Memory B cell (primary cell): ENCODE measurements around the gene ISG20L2.

Experiments used
- ATAC-seq: fragments of 150-1000 bp; cut with Tn5 transposase; 2 replicates; pipeline ENCODE4 v1.10.0; 2021; ENCODE audit warnings: low read depth, mild to moderate bottlenecking, moderate library complexity
- DNase-seq, 2 donors: peaks; one replicate each; pipeline ENCODE4 v3.0.0; 2022; ENCODE audit warnings: low spot score in 2 of 2
- H3K27ac Mint-ChIP-seq: one replicate; pipeline ENCODE4 v1.8.0; 2022; ENCODE audit warnings: mild to moderate bottlenecking, moderate library complexity, mixed read lengths
- H3K27me3 Mint-ChIP-seq: one replicate; pipeline ENCODE4 v1.8.0; 2022; ENCODE audit warnings: mixed read lengths
- H3K36me3 Mint-ChIP-seq: one replicate; pipeline ENCODE4 v1.8.0; 2022; ENCODE audit warnings: mild to moderate bottlenecking, mixed read lengths
- H3K4me1 Mint-ChIP-seq: one replicate; pipeline ENCODE4 v1.8.0; 2022; ENCODE audit warnings: mixed read lengths
- H3K4me3 Mint-ChIP-seq: one replicate; pipeline ENCODE4 v1.8.0; 2022; ENCODE audit warnings: mild to moderate bottlenecking, moderate library complexity, mixed read lengths
- H3K9me3 Mint-ChIP-seq: one replicate; pipeline ENCODE4 v1.8.0; 2022; ENCODE audit warnings: mixed read lengths

The ISG20L2 gene

GRCh38 chr1:156748670-156749418, 20.3 kb upstream of the ISG20L2 start:
- peak overlapping the region; percentile 87 for H3K4me3 Mint-ChIP-seq
- H3K36me3 Mint-ChIP-seq: peaks cover 15% of the 10 kb centered on the region
- no peaks in the 10 kb centered on the region for H3K27me3 Mint-ChIP-seq
- ATAC-seq: no peak
- no peaks in the 10 kb centered on the region for H3K9me3 Mint-ChIP-seq
- peak overlapping the region; percentile 89 for H3K27ac Mint-ChIP-seq
- DNase-seq: no peak
- peaks cover 49% of the 10 kb centered on the region for H3K4me1 Mint-ChIP-seq

- ATAC-seq: no peak
- H3K4me1 Mint-ChIP-seq: peaks cover 47% of the 10 kb centered on the region
- peak overlapping the region; percentile 87 for H3K4me3 Mint-ChIP-seq
- H3K36me3 Mint-ChIP-seq: peaks cover 21% of the 10 kb centered on the region
- no peak for DNase-seq
- peak overlapping the region; percentile 89 for H3K27ac Mint-ChIP-seq
- H3K27me3 Mint-ChIP-seq: no peaks in the 10 kb centered on the region
- H3K9me3 Mint-ChIP-seq: no peaks in the 10 kb centered on the region
Observed at GRCh38 chr1:156747742-156748669, 19.4 kb upstream of the ISG20L2 start.

GRCh38 chr1:156746728-156747631, 18.4 kb upstream of the ISG20L2 start:
- DNase-seq (peak in 1 of 2 donors; percentile 42), ATAC-seq (peak; percentile 12)
- Mint-ChIP-seq H3K4me3 (peak overlapping the region; percentile 86), H3K27ac (peak overlapping the region; percentile 89), H3K27me3 (no peaks in the 10 kb centered on the region), H3K9me3 (no peaks in the 10 kb centered on the region), H3K36me3 (peaks cover 22% of the 10 kb centered on the region), H3K4me1 (peaks cover 44% of the 10 kb centered on the region)

- Mint-ChIP-seq H3K27me3 (no peaks in the 10 kb centered on the region), H3K9me3 (no peaks in the 10 kb centered on the region), H3K4me3 (peak overlapping the region; percentile 86), H3K4me1 (peaks cover 49% of the 10 kb centered on the region), H3K36me3 (peaks cover 22% of the 10 kb centered on the region), H3K27ac (peak overlapping the region; percentile 89)
- DNase-seq (no peak), ATAC-seq (no peak)
Observed at GRCh38 chr1:156746406-156746727, 17.8 kb upstream of the ISG20L2 start.

GRCh38 chr1:156745881-156746280, 17.3 kb upstream of the ISG20L2 start:
- Mint-ChIP-seq H3K4me3 (no peak overlapping the region), H3K27me3 (no peaks in the 10 kb centered on the region), H3K4me1 (peaks cover 49% of the 10 kb centered on the region), H3K27ac (peak overlapping the region; percentile 89), H3K9me3 (no peaks in the 10 kb centered on the region), H3K36me3 (peaks cover 23% of the 10 kb centered on the region)
- no peak for ATAC-seq
- no peak for DNase-seq

GRCh38 chr1:156744786-156745419, 16.3 kb upstream of the ISG20L2 start:
- ATAC-seq (no peak), DNase-seq (no peak)
- Mint-ChIP-seq H3K27me3 (no peaks in the 10 kb centered on the region), H3K36me3 (peaks cover 23% of the 10 kb centered on the region), H3K4me1 (peaks cover 48% of the 10 kb centered on the region), H3K9me3 (no peaks in the 10 kb centered on the region), H3K27ac (peak overlapping the region; percentile 26), H3K4me3 (no peak overlapping the region)

GRCh38 chr1:156744344-156744743, 15.8 kb upstream of the ISG20L2 start:
- Mint-ChIP-seq H3K9me3 (no peaks in the 10 kb centered on the region), H3K36me3 (peaks cover 23% of the 10 kb centered on the region), H3K27ac (peak overlapping the region; percentile 32), H3K4me1 (peaks cover 42% of the 10 kb centered on the region), H3K4me3 (no peak overlapping the region), H3K27me3 (no peaks in the 10 kb centered on the region)
- DNase-seq: no peak
- ATAC-seq: no peak

- peaks cover 38% of the 10 kb centered on the region for H3K4me1 Mint-ChIP-seq
- ATAC-seq (no peak), DNase-seq (no peak)
- H3K27me3 Mint-ChIP-seq: no peaks in the 10 kb centered on the region
- peak overlapping the region; percentile 32 for H3K27ac Mint-ChIP-seq
- H3K4me3 Mint-ChIP-seq: no peak overlapping the region
- H3K9me3 Mint-ChIP-seq: no peaks in the 10 kb centered on the region
- H3K36me3 Mint-ChIP-seq: peaks cover 23% of the 10 kb centered on the region
Observed at GRCh38 chr1:156743367-156744302, 15.1 kb upstream of the ISG20L2 start.

GRCh38 chr1:156742801-156743200, 14.2 kb upstream of the ISG20L2 start:
- ATAC-seq (no peak), DNase-seq (no peak)
- H3K27me3 Mint-ChIP-seq: no peaks in the 10 kb centered on the region
- no peaks in the 10 kb centered on the region for H3K9me3 Mint-ChIP-seq
- H3K4me3 Mint-ChIP-seq: no peak overlapping the region
- peaks cover 30% of the 10 kb centered on the region for H3K4me1 Mint-ChIP-seq
- H3K36me3 Mint-ChIP-seq: peaks cover 25% of the 10 kb centered on the region
- H3K27ac Mint-ChIP-seq: peak overlapping the region; percentile 0

- H3K4me3 Mint-ChIP-seq: peak overlapping the region; percentile 21
- H3K36me3 Mint-ChIP-seq: peaks cover 30% of the 10 kb centered on the region
- H3K4me1 Mint-ChIP-seq: peaks cover 26% of the 10 kb centered on the region
- H3K27me3 Mint-ChIP-seq: no peaks in the 10 kb centered on the region
- DNase-seq (no peak), ATAC-seq (no peak)
- H3K27ac Mint-ChIP-seq: peak overlapping the region; percentile 97
- H3K9me3 Mint-ChIP-seq: no peaks in the 10 kb centered on the region
Observed at GRCh38 chr1:156742017-156742416, 13.5 kb upstream of the ISG20L2 start.

- Mint-ChIP-seq H3K4me1 (peaks cover 24% of the 10 kb centered on the region), H3K27me3 (no peaks in the 10 kb centered on the region), H3K36me3 (peaks cover 30% of the 10 kb centered on the region), H3K9me3 (no peaks in the 10 kb centered on the region), H3K27ac (peak overlapping the region; percentile 97), H3K4me3 (peak overlapping the region; percentile 95)
- DNase-seq: no peak
- ATAC-seq: no peak
Observed at GRCh38 chr1:156741481-156741983, 13.0 kb upstream of the ISG20L2 start.

- peaks cover 28% of the 10 kb centered on the region for H3K36me3 Mint-ChIP-seq
- H3K9me3 Mint-ChIP-seq: no peaks in the 10 kb centered on the region
- peak; percentile 88 for ATAC-seq
- peak; percentile 86 to 94 for DNase-seq
- peak within 1 kb of the TSS; percentile 95 for H3K4me3 Mint-ChIP-seq
- H3K27me3 Mint-ChIP-seq: no peaks in the 10 kb centered on the region
- peak within 1 kb of the TSS; percentile 97 for H3K27ac Mint-ChIP-seq
- H3K4me1 Mint-ChIP-seq: peaks cover 19% of the 10 kb centered on the region
Observed at GRCh38 chr1:156740741-156741480, 12.3 kb upstream of the ISG20L2 start, which contains the start of gene MRPL24. Gene MRPL24 (minus strand): TSS chr1:156741088. CDS start chr1:156738704, 2,384 bp downstream.
